PC-3 (cell line): ENCODE data around the gene SLC38A2. TPM values are rescaled to one million over a fixed set of nuclear protein-coding genes. Genes with fewer than 3 reads are reported as not detected.
A peak's percentile ranks its signal among the peaks of the same experiment; 100 is the strongest.

Experiments used
- ATAC-seq: fragments of 200-7000 bp; cut with Tn5 transposase; 2 replicates; pipeline ENCODE4 v1.9.1; 2020; ENCODE audit warnings: mild to moderate bottlenecking, moderate library complexity
- BruUV-seq: library from RNA; stranded (reverse); fragments of 400-500 nt; replicated peaks from 2 replicates; lab custom pipeline; 2021; lab: Mats Ljungman, UMichigan
- CTCF ChIA-PET: fragments of 300-600 bp; sonication (Branson Sonifier 250); formaldehyde crosslinking; loops from one replicate; lab custom pipeline; 2022; ENCODE audit warnings: antibody characterized with exemption; lab: Charles Lee
- POLR2A ChIA-PET: fragments of 300-600 bp; sonication (Branson Sonifier 250); formaldehyde crosslinking; loops from one replicate; lab custom pipeline; 2022; ENCODE audit warnings: antibody characterized with exemption; ENCODE audit not compliant: unreplicated experiment; lab: Charles Lee
- DNase-seq: peaks from one replicate; pipeline ENCODE4 v3.0.0-alpha.2; 2015
- H2AFZ ChIP-seq: fragments of 300-600 bp; sonication (generic); 2 replicates; pipeline ENCODE4 v1.6.0; 2016; ENCODE audit warnings: antibody characterized with exemption, low read length
- H3F3A ChIP-seq: fragments of 300-600 bp; sonication (generic); one replicate; pipeline ENCODE4 v1.6.0; 2017; ENCODE audit warnings: antibody characterized with exemption, low read length, control low read depth, mild to moderate bottlenecking; ENCODE audit not compliant: unreplicated experiment
- H3K27ac ChIP-seq: fragments of 300-600 bp; sonication (generic); 2 replicates; pipeline ENCODE4 v1.5.1; 2016; ENCODE audit warnings: mild to moderate bottlenecking, low read length
- H3K27me3 ChIP-seq: fragments of 300-600 bp; sonication (generic); 2 replicates; pipeline ENCODE4 v1.6.1; 2016; ENCODE audit warnings: low read length, mixed read lengths
- H3K36me3 ChIP-seq: fragments of 300-600 bp; sonication (generic); 2 replicates; pipeline ENCODE4 v1.6.1; 2016; ENCODE audit warnings: low read depth, mixed run types, low read length, mixed read lengths
- H3K4me1 ChIP-seq: fragments of 300-600 bp; sonication (generic); 2 replicates; pipeline ENCODE4 v1.5.1; 2016; ENCODE audit warnings: low read length; ENCODE audit not compliant: insufficient read depth
- H3K4me2 ChIP-seq: fragments of 300-600 bp; sonication (generic); 2 replicates; pipeline ENCODE4 v1.6.0; 2016; ENCODE audit warnings: low read length
- H3K4me3 ChIP-seq: fragments of 300-600 bp; sonication (generic); 2 replicates; pipeline ENCODE4 v1.5.1; 2016; ENCODE audit warnings: mild to moderate bottlenecking, low read length, mixed read lengths
- H3K79me2 ChIP-seq: fragments of 300-600 bp; sonication (generic); 2 replicates; pipeline ENCODE4 v1.6.1; 2017; ENCODE audit warnings: low read length, mixed read lengths
- H3K9ac ChIP-seq: fragments of 300-600 bp; sonication (generic); 2 replicates; pipeline ENCODE4 v1.6.0; 2016; ENCODE audit warnings: mild to moderate bottlenecking, low read length
- H3K9me2 ChIP-seq: fragments of 300-600 bp; sonication (generic); replicated peaks from 2 replicates; pipeline ENCODE4 v1.6.1; 2016; ENCODE audit warnings: mixed run types, low read length, mixed read lengths
- H3K9me3 ChIP-seq: fragments of 300-600 bp; sonication (generic); 2 replicates; pipeline ENCODE4 v1.6.1; 2016; ENCODE audit warnings: low read length, mixed read lengths
- H4K20me1 ChIP-seq: fragments of 300-600 bp; sonication (generic); 2 replicates; pipeline ENCODE4 v1.6.1; 2016; ENCODE audit warnings: low read length, mixed read lengths
- EZH2 ChIP-seq: fragments of 300-600 bp; sonication (generic); IDR thresholded peaks from one replicate; pipeline ENCODE4 v1.6.1; 2017; ENCODE audit warnings: antibody characterized with exemption, mild to moderate bottlenecking, low read length; ENCODE audit not compliant: unreplicated experiment
- EZH2phosphoT487 ChIP-seq: fragments of 300-600 bp; sonication (generic); IDR thresholded peaks from 2 replicates; pipeline ENCODE4 v1.6.1; 2018; ENCODE audit warnings: mild to moderate bottlenecking, antibody characterized with exemption, low read length, borderline replicate concordance
- intact Hi-C: fragments of 100-400 bp; cut with micrococcal nuclease; formaldehyde crosslinking; loops from 2 replicates; pipeline ENCODE4 v1.9.0; 2023
- total RNA-seq: library from RNA; depleted of rRNA; stranded (reverse); fragments of >200 nt; gene quantifications from 2 replicates; pipeline ENCODE4 v1.2.3, GENCODE V29; 2014
- TF ChIP-seq, protein P1 (sequence below): fragments of 300-600 bp; sonication (generic); conservative IDR thresholded peaks from 2 replicates; pipeline ENCODE4 v1.5.1; 2017; ENCODE audit warnings: antibody characterized with exemption, low read depth, mild to moderate bottlenecking, low read length

SLC38A2 gene
- total RNA-seq, 1 experiment from 2014 or later: 214 TPM

DNA sequence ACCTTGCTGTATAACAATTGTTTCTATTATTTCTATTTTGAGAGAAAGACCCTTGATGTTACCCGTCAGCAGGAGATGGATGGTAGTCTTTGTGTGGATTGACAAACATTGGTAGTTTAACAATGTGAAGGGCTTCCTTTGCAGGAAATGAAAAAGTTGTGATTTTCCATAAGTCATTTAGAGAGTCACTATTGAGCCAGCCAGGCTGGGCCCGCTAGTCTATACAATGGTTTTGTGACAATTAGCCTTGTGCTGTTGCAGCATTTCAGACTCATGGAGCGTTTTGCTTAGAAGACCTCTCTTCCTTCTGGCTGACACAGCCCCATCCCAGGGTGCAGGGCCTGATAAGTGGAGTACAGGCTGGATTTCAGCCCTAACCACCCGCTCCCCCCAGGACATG is 18.3 kb upstream of the SLC38A2 start:
- DNase-seq: no peak
- CTCF ChIA-PET: no interaction called here
- Histone ChIP-seq H3K9ac (no peak overlapping the region), H3K9me3 (no peaks in the 10 kb centered on the region), H3K36me3 (no peaks in the 10 kb centered on the region), H3K27ac (no peak overlapping the region), H3K79me2 (peaks cover under 1% of the 10 kb centered on the region; the same call in 1 of the 2 replicates), H3K4me2 (peak overlapping the region; percentile 4; the same call in 1 of the 2 replicates), H3F3A (peaks cover 12% of the 10 kb centered on the region), H3K27me3 (no peaks in the 10 kb centered on the region), H3K9me2 (no peaks in the 10 kb centered on the region), H4K20me1 (no peaks in the 10 kb centered on the region), H3K4me1 (peaks cover 69% of the 10 kb centered on the region), H3K4me3 (no peak overlapping the region), H2AFZ (no peak overlapping the region)
- intact Hi-C loops: no loop called here
- POLR2A ChIA-PET: interaction anchor here (0.7 kb wide), 1 partner anchor 277 kb away, joined by 5 read pairs; no protein-coding TSS in a partner anchor
- BruUV-seq: no TSS peak
- TF ChIP-seq EZH2phosphoT487 (no peak), EZH2 (no peak)
- TF ChIP-seq, protein P1, sequence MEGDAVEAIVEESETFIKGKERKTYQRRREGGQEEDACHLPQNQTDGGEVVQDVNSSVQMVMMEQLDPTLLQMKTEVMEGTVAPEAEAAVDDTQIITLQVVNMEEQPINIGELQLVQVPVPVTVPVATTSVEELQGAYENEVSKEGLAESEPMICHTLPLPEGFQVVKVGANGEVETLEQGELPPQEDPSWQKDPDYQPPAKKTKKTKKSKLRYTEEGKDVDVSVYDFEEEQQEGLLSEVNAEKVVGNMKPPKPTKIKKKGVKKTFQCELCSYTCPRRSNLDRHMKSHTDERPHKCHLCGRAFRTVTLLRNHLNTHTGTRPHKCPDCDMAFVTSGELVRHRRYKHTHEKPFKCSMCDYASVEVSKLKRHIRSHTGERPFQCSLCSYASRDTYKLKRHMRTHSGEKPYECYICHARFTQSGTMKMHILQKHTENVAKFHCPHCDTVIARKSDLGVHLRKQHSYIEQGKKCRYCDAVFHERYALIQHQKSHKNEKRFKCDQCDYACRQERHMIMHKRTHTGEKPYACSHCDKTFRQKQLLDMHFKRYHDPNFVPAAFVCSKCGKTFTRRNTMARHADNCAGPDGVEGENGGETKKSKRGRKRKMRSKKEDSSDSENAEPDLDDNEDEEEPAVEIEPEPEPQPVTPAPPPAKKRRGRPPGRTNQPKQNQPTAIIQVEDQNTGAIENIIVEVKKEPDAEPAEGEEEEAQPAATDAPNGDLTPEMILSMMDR: no peak
- ATAC-seq: no peak

DNA sequence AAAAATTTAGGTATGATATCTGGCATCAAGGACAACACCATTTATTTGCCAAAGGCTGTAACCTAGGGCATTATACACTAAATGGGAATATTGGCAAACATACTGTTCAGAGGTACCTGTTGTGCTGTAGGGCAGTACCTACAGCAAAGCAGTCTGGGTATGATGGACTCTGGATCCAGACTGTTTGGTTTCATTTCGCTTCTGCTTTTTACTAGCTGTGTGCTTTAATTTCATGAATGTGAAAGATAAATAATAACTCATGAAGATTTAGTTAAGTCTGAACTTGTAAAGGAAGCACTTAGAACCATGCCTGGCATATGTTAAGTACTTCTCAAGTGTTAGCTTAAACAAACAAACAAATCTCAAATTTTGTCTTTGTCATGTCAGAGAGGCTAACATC is 17.7 kb upstream of the SLC38A2 start:
- peaks cover 14% of the 10 kb centered on the region for H3F3A ChIP-seq
- H3K4me1 ChIP-seq: peaks cover 75% of the 10 kb centered on the region
- TF ChIP-seq EZH2 (no peak), EZH2phosphoT487 (no peak)
- TF ChIP-seq, protein P1: no peak
- peaks cover 6% of the 10 kb centered on the region for H3K79me2 ChIP-seq
- no peaks in the 10 kb centered on the region for H3K27me3 ChIP-seq
- no peak overlapping the region for H2AFZ ChIP-seq
- CTCF ChIA-PET: no interaction called here
- no peaks in the 10 kb centered on the region for H3K9me2 ChIP-seq
- ATAC-seq: no peak
- DNase-seq: no peak
- H3K4me3 ChIP-seq: 0 out of 2 replicates have a peak overlapping the region, but pooled peaks have one; percentile 11
- H3K27ac ChIP-seq: no peak overlapping the region
- no peak overlapping the region for H3K9ac ChIP-seq
- peak overlapping the region; percentile 4; the same call in 1 of the 2 replicates for H3K4me2 ChIP-seq
- POLR2A ChIA-PET: interaction anchor here (0.5 kb wide), 1 partner anchor 39 kb away, joined by 3 read pairs; no protein-coding TSS in a partner anchor
- H3K9me3 ChIP-seq: no peaks in the 10 kb centered on the region
- intact Hi-C loops: no loop called here
- H3K36me3 ChIP-seq: no peaks in the 10 kb centered on the region
- no TSS peak for BruUV-seq
- H4K20me1 ChIP-seq: no peaks in the 10 kb centered on the region

DNA sequence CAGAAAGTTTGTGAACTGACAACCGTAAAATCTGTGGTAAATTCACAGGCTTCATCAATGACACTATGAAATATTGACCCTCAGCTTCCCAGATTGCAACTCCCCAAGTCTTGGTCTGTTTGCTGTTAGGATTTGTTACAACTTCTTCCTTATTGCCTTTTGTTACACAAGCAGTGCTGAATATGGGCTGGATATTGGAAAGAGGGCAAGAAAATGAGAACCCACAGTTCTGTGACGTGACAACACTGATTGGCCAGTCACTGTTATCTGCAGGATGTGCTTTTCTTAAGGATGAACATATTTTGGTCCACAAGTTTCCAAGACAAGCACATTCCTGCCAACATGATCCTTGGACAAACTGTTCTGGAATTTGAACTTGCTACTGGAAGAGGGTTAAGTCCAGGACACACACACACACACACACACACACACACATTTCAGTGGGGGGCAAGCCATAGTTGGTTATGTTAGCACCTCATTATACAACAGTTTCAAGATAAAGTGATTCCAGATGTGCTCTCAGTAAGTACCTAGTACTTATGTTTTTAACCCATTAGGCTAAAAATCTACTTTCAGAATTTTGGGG is 16.6 kb upstream of the SLC38A2 start:
- no peaks in the 10 kb centered on the region for H4K20me1 ChIP-seq
- H2AFZ ChIP-seq: no peak overlapping the region
- peak overlapping the region; percentile 94 for H3K27ac ChIP-seq
- peaks cover 17% of the 10 kb centered on the region for H3K79me2 ChIP-seq
- ATAC-seq (no peak), DNase-seq (no peak)
- POLR2A ChIA-PET: no interaction called here
- H3K4me2 ChIP-seq: peak overlapping the region; percentile 89
- peaks cover 86% of the 10 kb centered on the region for H3K4me1 ChIP-seq
- H3K9me2 ChIP-seq: no peaks in the 10 kb centered on the region
- H3F3A ChIP-seq: peaks cover 21% of the 10 kb centered on the region
- H3K4me3 ChIP-seq: no peak overlapping the region
- no peaks in the 10 kb centered on the region for H3K27me3 ChIP-seq
- TF ChIP-seq EZH2 (no peak), EZH2phosphoT487 (no peak)
- TF ChIP-seq, protein P1: no peak
- no peaks in the 10 kb centered on the region for H3K9me3 ChIP-seq
- no peak overlapping the region for H3K9ac ChIP-seq
- no peaks in the 10 kb centered on the region for H3K36me3 ChIP-seq
- CTCF ChIA-PET: no interaction called here
- intact Hi-C loops: loop anchor here (5.0 kb wide), 3 partner anchors 288 to 633 kb away; no protein-coding TSS in a partner anchor
- no TSS peak for BruUV-seq
